Prostate gland (tissue), 2 donors: ENCODE measurements around the gene C1QA. TPM values are rescaled to one million over a fixed set of nuclear protein-coding genes. Genes with fewer than 3 reads are reported as not detected.

ENCODE experiments used
- DNase-seq: peaks from one replicate; pipeline ENCODE4 v3.0.0-alpha.2; 2019; ENCODE audit warnings: low spot score
- H3K27ac ChIP-seq, 2 donors: fragments of 200-600 bp; sonication (generic); 2 replicates each; pipeline ENCODE4 v1.5.1; 2017 to 2019
- H3K27me3 ChIP-seq: fragments of 200-600 bp; sonication (generic); replicated peaks from 2 replicates; pipeline ENCODE4 v1.5.1; 2019; ENCODE audit not compliant: insufficient read depth
- H3K36me3 ChIP-seq, 2 donors: fragments of 200-600 bp; sonication (generic); 1 replicate in 1 of 2; 2 replicates in 1 of 2; pipeline versions ENCODE4 v1.5.1 to v1.8.1; 2017 to 2019
- H3K4me1 ChIP-seq: fragments of 200-600 bp; sonication (generic); replicated peaks from 2 replicates; pipeline ENCODE4 v1.5.1; 2019
- H3K4me3 ChIP-seq, 2 donors: fragments of 200-600 bp; sonication (generic); 2 replicates each; pipeline ENCODE4 v1.5.1; 2017 to 2019
- H3K9me3 ChIP-seq: fragments of 200-600 bp; sonication (generic); 2 replicates; pipeline ENCODE4 v1.5.1; 2017
- CTCF ChIP-seq, 4 experiments: fragments of 200-600 bp in 2 of 4; fragments of 450-650 bp in 2 of 4; sonication (generic) in 2 of 4; IDR thresholded peaks; 1 replicate in 3 of 4; 2 replicates in 1 of 4; pipeline ENCODE4 v1.5.1; 2016 to 2019; ENCODE audit warnings: antibody characterized with exemption in 4 of 4, mild to moderate bottlenecking in 2 of 4, moderate library complexity in 2 of 4
- POLR2A ChIP-seq: fragments of 450-650 bp; IDR thresholded peaks from one replicate; pipeline ENCODE4 v1.6.1; 2016; ENCODE audit warnings: antibody characterized with exemption, mild to moderate bottlenecking
- POLR2AphosphoS5 ChIP-seq: sonication (generic); formaldehyde crosslinking; IDR thresholded peaks from one replicate; pipeline ENCODE4 v1.6.1; 2017; ENCODE audit warnings: antibody characterized with exemption
- WGBS: methylation state at CpG from one replicate; pipeline ENCODE4 v1.1.5; 2018; 5-methylcytosine and 5-hydroxymethylcytosine counted together
- intact Hi-C: fragments of 100-400 bp; cut with DNase I; formaldehyde crosslinking; loops from one replicate; pipeline ENCODE4 v1.14.2; 2022
- total RNA-seq, 2 donors: library from RNA; depleted of rRNA; stranded (reverse); fragments of >200 nt; gene quantifications; one replicate each; pipeline ENCODE4 v1.1.0, GENCODE V29; 2016

The C1QA gene
- total RNA-seq = 10 to 100 TPM; 47.6 to 83.7 TPM

DNA sequence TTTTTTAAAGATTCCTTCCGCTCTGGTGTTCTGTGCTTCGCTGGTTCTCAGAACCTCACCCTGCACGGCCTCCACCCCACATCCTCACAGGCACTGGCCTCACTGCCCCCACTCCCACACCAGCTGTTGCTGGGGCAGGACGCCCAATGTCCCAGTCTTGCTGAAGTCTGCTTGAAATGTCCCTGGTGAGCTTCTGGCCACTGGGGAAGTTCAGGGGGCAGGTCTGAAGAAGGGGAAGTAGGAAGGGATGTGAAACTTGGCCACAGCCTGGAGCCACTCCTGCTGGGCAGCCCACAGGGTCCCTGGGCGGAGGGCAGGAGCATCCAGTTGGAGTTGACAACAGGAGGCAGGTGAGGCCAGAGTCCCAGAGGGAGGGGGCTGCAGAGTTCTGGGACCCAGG is at the start of gene C1QA:
TSS of gene C1QA (plus strand) at position 276 of the 400 bp plus-strand sequence. CDS start 989 bp downstream, outside the sequence.
- no peak within 1 kb of the TSS for H3K27ac ChIP-seq
- no peak within 1 kb of the TSS for H3K4me3 ChIP-seq
- WGBS = 55% methylated on average over 5 of the region's 5 CpGs

GRCh38 chr1:22587247-22587646 is 49.2 kb upstream of the C1QA start:
- Histone ChIP-seq H3K9me3 (no peaks in the 10 kb centered on the region), H3K4me3 (no peak overlapping the region), H3K27ac (no peak overlapping the region), H3K27me3 (peaks cover 2% of the 10 kb centered on the region), H3K4me1 (no peaks in the 10 kb centered on the region), H3K36me3 (no peaks in the 10 kb centered on the region)
- intact Hi-C loops = no loop called here
- WGBS = 69% methylated on average over 7 of the region's 7 CpGs
- TF ChIP-seq POLR2AphosphoS5 (no peak), POLR2A (no peak), CTCF (IDR thresholded peaks at IDR 0.05) (no peak)
- DNase-seq = no peak

More for the DNA sequence above, at the start of gene C1QA:
- TF ChIP-seq POLR2A (no peak), CTCF (IDR thresholded peaks at IDR 0.05) (no peak), POLR2AphosphoS5 (no peak)
- intact Hi-C loops = no loop called here
- Histone ChIP-seq H3K4me1 (no peaks in the 10 kb centered on the region), H3K27me3 (no peaks in the 10 kb centered on the region), H3K9me3 (no peaks in the 10 kb centered on the region), H3K36me3 (no peaks in the 10 kb centered on the region)
- no peak for DNase-seq

- WGBS = 77% methylated on average over 24 of the region's 24 CpGs
- H3K27me3 ChIP-seq = peaks cover 15% of the 10 kb centered on the region
Measured at GRCh38 chr1:22588899-22589422, 47.5 kb upstream of the C1QA start.

DNA sequence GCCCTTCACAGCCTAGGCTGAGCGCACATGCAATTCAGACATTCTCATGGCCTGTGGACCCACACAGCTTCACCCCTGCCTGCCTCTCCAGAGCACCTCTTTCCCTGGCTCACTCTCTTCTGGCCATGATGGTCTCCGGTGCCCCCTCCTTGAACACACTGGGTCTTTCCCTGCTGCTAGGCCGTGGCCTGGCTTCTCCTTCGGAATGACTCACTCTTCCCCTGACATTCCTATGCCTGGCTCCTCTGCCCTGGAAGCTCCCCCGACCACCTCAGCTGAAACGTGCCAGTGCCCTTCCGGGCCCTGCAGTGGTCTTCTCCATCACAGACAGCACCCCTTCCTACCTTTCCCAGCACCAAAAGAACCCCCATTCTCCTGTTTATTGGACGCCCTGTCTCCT is 44.9 kb upstream of the C1QA start:
- WGBS = 71% methylated on average over 8 of the region's 8 CpGs
- H3K36me3 ChIP-seq = no peaks in the 10 kb centered on the region
- TF ChIP-seq POLR2A = no peak
- TF ChIP-seq CTCF (IDR thresholded peaks at IDR 0.05) = no peak
- no peak for TF ChIP-seq POLR2AphosphoS5
- peaks cover 21% of the 10 kb centered on the region for H3K27me3 ChIP-seq
- intact Hi-C loops = no loop called here
- H3K4me1 ChIP-seq = no peaks in the 10 kb centered on the region
- H3K9me3 ChIP-seq = no peaks in the 10 kb centered on the region
- no peak for DNase-seq
- no peak overlapping the region for H3K4me3 ChIP-seq
- no peak overlapping the region for H3K27ac ChIP-seq

More at GRCh38 chr1:22588899-22589422, 47.5 kb upstream of the C1QA start:
- no peak for TF ChIP-seq CTCF (IDR thresholded peaks at IDR 0.05)
- no peak for TF ChIP-seq POLR2AphosphoS5
- TF ChIP-seq POLR2A = no peak
- H3K36me3 ChIP-seq = no peaks in the 10 kb centered on the region
- H3K27ac ChIP-seq = no peak overlapping the region
- no peaks in the 10 kb centered on the region for H3K4me1 ChIP-seq
- no peaks in the 10 kb centered on the region for H3K9me3 ChIP-seq
- H3K4me3 ChIP-seq = no peak overlapping the region
- no peak for DNase-seq
- intact Hi-C loops = no loop called here

DNA sequence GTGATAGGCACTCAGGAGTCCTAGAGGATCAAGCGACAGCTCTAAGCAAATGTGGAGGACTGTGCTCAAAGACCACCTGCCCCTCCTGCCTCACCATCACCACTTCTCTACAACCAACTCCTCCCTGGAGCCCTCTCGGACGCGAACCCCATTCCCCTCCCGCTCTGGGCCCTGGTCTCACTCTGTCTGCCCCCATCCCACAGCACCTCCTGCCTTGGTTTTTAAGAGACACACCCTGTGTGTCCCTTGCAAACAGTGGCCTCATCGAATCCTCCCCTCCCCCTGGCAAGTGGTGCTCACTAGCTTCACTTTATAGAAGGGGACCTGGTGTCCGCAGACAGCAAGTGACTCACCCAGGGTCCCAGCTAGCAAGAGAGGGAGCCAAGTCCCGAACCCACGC is 44.4 kb upstream of the C1QA start:
- Histone ChIP-seq H3K4me3 (no peak overlapping the region), H3K9me3 (no peaks in the 10 kb centered on the region), H3K4me1 (no peaks in the 10 kb centered on the region), H3K36me3 (no peaks in the 10 kb centered on the region), H3K27me3 (peaks cover 21% of the 10 kb centered on the region), H3K27ac (no peak overlapping the region)
- WGBS = 83% methylated on average over 9 of the region's 9 CpGs
- no peak for TF ChIP-seq POLR2AphosphoS5
- TF ChIP-seq POLR2A = no peak
- TF ChIP-seq CTCF (IDR thresholded peaks at IDR 0.05) = no peak
- intact Hi-C loops = no loop called here
- no peak for DNase-seq
